Measurements from ENCODE around the gene EIF5A. TPM values are rescaled to one million over a fixed set of nuclear protein-coding genes. Genes with fewer than 3 reads are reported as not detected.

The EIF5A gene
- total RNA-seq, 4 donors from 2014 or later, result 145 to 214 (median 204) TPM

DNA sequence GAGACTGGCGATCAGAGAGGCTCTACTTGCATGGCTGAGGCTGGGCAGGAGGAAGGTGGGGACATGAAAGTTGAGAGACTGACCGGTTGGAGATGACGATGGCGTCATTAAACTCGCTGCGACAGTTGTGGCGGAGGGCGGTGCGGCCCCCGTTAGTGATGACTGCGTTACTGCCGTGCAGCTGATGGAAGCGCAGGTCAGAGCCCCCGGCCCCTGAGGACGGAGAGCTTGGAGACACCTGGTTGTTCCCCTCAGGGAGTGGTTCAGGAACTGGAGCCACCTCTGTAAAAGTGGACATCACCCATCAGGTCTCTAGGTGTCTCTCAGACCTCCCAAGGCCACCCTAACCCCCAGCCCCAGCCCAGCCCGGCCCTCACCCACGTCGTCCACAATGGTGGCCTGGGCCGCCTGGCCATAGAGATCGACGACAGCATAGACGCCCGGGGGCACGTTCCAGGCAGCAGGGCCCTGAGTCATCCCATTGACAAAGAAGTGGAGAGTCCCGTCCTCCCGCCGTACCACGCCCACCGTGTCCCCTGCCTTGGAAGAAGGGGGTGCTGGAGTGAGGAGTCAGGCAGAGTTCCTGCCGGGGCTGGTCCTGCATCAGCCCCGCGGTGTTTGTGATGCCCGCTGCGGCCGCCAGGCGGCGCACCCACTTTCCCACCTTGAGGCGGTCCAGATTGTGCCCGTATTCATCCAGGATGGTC lies 16.5 kb downstream of the EIF5A start:
- Histone ChIP-seq H3K9me3 (no peaks in the 10 kb centered on the region), H3K4me3 (no peak overlapping the region), H3K36me3 (peaks cover 36 to 88% (median 78%) of the 10 kb centered on the region in 4 donors), H3K27me3 (no peaks in the 10 kb centered on the region), H3K27ac (replicated peaks in 1 of 4) (no peak overlapping the region), H3K4me1 (peaks cover 10 to 26% (median 14%) of the 10 kb centered on the region in 4 donors)
- intact Hi-C loops (cut with DNase I), result no loop called here
- no peak for DNase-seq (ENCODE audit: extremely low spot score)
- 73% methylated on average over 17 of the region's 39 CpGs for WGBS
- TF ChIP-seq POLR2A (IDR thresholded peaks at IDR 0.05; ENCODE audit: low read depth), result no peak
- TF ChIP-seq, protein P1, sequence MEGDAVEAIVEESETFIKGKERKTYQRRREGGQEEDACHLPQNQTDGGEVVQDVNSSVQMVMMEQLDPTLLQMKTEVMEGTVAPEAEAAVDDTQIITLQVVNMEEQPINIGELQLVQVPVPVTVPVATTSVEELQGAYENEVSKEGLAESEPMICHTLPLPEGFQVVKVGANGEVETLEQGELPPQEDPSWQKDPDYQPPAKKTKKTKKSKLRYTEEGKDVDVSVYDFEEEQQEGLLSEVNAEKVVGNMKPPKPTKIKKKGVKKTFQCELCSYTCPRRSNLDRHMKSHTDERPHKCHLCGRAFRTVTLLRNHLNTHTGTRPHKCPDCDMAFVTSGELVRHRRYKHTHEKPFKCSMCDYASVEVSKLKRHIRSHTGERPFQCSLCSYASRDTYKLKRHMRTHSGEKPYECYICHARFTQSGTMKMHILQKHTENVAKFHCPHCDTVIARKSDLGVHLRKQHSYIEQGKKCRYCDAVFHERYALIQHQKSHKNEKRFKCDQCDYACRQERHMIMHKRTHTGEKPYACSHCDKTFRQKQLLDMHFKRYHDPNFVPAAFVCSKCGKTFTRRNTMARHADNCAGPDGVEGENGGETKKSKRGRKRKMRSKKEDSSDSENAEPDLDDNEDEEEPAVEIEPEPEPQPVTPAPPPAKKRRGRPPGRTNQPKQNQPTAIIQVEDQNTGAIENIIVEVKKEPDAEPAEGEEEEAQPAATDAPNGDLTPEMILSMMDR (IDR thresholded peaks at IDR 0.05), result peak; percentile 72 to 89 (median 77)
- TF ChIP-seq EP300 (IDR thresholded peaks at IDR 0.05), result no peak
- TF ChIP-seq POLR2AphosphoS5 (IDR thresholded peaks at IDR 0.05), result peak in 1 of 2 donors; percentile 20

DNA sequence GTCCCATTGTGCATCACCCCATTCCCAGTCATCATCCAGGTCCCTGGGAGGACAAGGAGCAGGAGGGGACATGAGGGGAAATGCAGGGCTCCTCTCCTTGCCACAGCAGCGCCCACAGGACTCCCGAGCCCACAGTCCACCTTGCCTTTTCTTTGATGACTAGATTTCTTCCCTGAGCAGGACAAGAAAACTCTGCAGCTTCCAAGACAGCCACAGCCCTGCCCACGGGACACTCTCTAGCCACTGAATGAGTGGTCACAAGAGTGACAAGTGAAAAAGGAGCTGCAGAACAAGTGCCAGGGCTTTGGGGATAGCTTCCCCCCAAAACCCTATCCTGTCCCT lies 17.0 kb downstream of the EIF5A start:
- DNase-seq (ENCODE audit: extremely low spot score), result no peak
- H3K27me3 ChIP-seq, result no peaks in the 10 kb centered on the region
- no peak overlapping the region for H3K4me3 ChIP-seq
- peaks cover 34 to 83% (median 73%) of the 10 kb centered on the region in 4 donors for H3K36me3 ChIP-seq
- H3K27ac ChIP-seq (replicated peaks in 1 of 4), result no peak overlapping the region
- H3K9me3 ChIP-seq, result no peaks in the 10 kb centered on the region
- intact Hi-C loops (cut with DNase I), result no loop called here
- H3K4me1 ChIP-seq, result peaks cover 10 to 26% (median 15%) of the 10 kb centered on the region in 4 donors
- 90% methylated on average over 2 of the region's 3 CpGs for WGBS
- TF ChIP-seq EP300 (IDR thresholded peaks at IDR 0.05), result no peak
- no peak for TF ChIP-seq POLR2A (IDR thresholded peaks at IDR 0.05; ENCODE audit: low read depth)
- TF ChIP-seq POLR2AphosphoS5 (IDR thresholded peaks at IDR 0.05), result no peak
- TF ChIP-seq, protein P1 (IDR thresholded peaks at IDR 0.05), result no peak

DNA sequence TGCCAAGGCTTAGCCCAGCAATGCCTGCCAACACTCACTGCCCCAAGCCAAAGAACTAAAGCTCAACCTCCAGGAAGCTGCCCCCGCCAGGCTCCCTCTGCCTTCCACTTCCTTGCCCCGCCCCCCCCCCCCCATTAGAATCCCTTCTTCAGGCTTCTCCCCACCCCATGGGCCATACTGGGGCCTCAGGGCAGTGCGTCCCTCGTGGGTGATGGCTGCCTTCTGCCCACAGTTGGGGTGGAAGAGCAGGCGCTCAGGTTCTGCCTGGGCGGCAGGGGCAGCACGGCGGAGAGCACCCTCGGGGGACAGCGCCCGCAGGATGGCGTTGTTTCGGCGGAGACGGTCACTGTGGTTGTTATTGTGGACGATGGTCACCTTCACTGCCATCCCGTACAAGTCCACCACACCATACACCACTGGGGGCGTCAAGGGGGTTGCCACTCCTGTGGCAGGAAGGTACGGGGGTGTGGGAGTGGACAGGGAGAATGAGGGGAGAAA lies 17.7 kb downstream of the EIF5A start:
- intact Hi-C loops (cut with DNase I), result no loop called here
- Histone ChIP-seq H3K27ac (replicated peaks in 1 of 4) (no peak overlapping the region), H3K4me1 (peaks cover 11 to 26% (median 17%) of the 10 kb centered on the region in 4 donors), H3K27me3 (no peaks in the 10 kb centered on the region), H3K36me3 (peaks cover 34 to 76% (median 70%) of the 10 kb centered on the region in 4 donors), H3K9me3 (no peaks in the 10 kb centered on the region), H3K4me3 (no peak overlapping the region)
- WGBS, result 90% methylated on average over 17 of the region's 19 CpGs
- no peak for DNase-seq (ENCODE audit: extremely low spot score)
- TF ChIP-seq EP300 (IDR thresholded peaks at IDR 0.05), result no peak
- TF ChIP-seq, protein P1 (IDR thresholded peaks at IDR 0.05), result no peak
- TF ChIP-seq POLR2A (IDR thresholded peaks at IDR 0.05; ENCODE audit: low read depth), result no peak
- no peak for TF ChIP-seq POLR2AphosphoS5 (IDR thresholded peaks at IDR 0.05)

DNA sequence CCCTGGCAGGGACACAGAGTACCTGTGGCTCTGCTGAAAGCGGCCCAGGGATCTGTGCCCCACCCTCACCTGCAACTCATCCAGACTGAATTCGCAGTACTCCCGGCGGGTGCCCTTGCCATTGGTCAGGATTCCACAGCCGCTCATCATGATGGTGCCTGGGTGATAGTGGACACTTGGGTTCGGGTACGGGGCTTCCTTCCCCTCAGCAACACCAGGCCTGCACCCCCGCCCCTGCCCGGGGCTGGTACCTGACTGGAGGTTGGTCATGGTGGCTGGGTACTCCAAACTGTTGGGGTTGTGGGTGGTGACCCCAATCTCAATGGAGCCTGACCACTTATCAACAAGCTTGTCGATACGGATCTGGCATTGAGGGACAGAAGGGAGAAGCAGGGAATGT lies 18.8 kb downstream of the EIF5A start:
- H3K36me3 ChIP-seq, result peaks cover 25 to 65% (median 59%) of the 10 kb centered on the region in 4 donors
- WGBS, result 100% methylated on average over 2 of the region's 11 CpGs
- H3K27me3 ChIP-seq, result no peaks in the 10 kb centered on the region
- DNase-seq (ENCODE audit: extremely low spot score), result no peak
- H3K4me1 ChIP-seq, result peaks cover 16 to 34% (median 25%) of the 10 kb centered on the region in 4 donors
- intact Hi-C loops (cut with DNase I), result no loop called here
- H3K9me3 ChIP-seq, result no peaks in the 10 kb centered on the region
- H3K27ac ChIP-seq (replicated peaks in 1 of 4), result no peak overlapping the region
- H3K4me3 ChIP-seq, result no peak overlapping the region
- TF ChIP-seq POLR2AphosphoS5 (IDR thresholded peaks at IDR 0.05) (no peak), POLR2A (IDR thresholded peaks at IDR 0.05; ENCODE audit: low read depth) (no peak), EP300 (IDR thresholded peaks at IDR 0.05) (no peak)
- TF ChIP-seq, protein P1 (IDR thresholded peaks at IDR 0.05), result no peak
